Keratinocyte (primary cell): Measurements from ENCODE around the gene NPY4R. TPM values are rescaled to one million over a fixed set of nuclear protein-coding genes. Genes with fewer than 3 reads are reported as not detected.
"Not testable (repeated sequence)": the region's sequence is repeated elsewhere in the genome, so short reads cannot be mapped to it uniquely, and the experiment has no call there.

Source experiments
- DNase-seq: peaks from one replicate; pipeline ENCODE4 v3.0.0-alpha.2; 2011; ENCODE audit warnings: low read depth, missing footprints, low spot score
- FAIRE-seq: peaks from 2 replicates; lab custom pipeline; 2011; peaks lifted over from hg19 to GRCh38; lab: Jason Lieb, UNC
- H2AFZ ChIP-seq: 2 replicates; pipeline ENCODE4 v1.6.0; 2012; ENCODE audit warnings: low read length, control low read depth, inconsistent platforms; ENCODE audit not compliant: control insufficient read depth
- H3K27ac ChIP-seq: 2 replicates; pipeline ENCODE4 v1.5.1; 2011; ENCODE audit warnings: low read length; ENCODE audit not compliant: control insufficient read depth, insufficient read depth
- H3K27me3 ChIP-seq: 3 replicates; pipeline ENCODE4 v1.6.0; 2011; ENCODE audit warnings: low read length; ENCODE audit not compliant: control insufficient read depth, insufficient read depth; ENCODE audit errors: extremely low read depth
- H3K36me3 ChIP-seq, 2 experiments: 2 replicates in 1 of 2; 3 replicates in 1 of 2; pipeline ENCODE4 v1.5.1; 2011; ENCODE audit warnings: low read length in 2 of 2, mild to moderate bottlenecking in 1 of 2; ENCODE audit not compliant: control insufficient read depth in 2 of 2, insufficient read depth in 2 of 2; ENCODE audit errors: extremely low read depth in 1 of 2
- H3K4me1 ChIP-seq: 3 replicates; pipeline ENCODE4 v1.5.1; 2011; ENCODE audit warnings: low read length; ENCODE audit not compliant: control insufficient read depth, insufficient read depth; ENCODE audit errors: extremely low read depth
- H3K4me2 ChIP-seq: 3 replicates; pipeline ENCODE4 v1.6.0; 2011; ENCODE audit warnings: low read depth, low read length; ENCODE audit not compliant: control insufficient read depth, insufficient read depth; ENCODE audit errors: extremely low read depth
- H3K4me3 ChIP-seq, 3 experiments: fragments of 200-600 bp in 1 of 3; sonication (generic) in 1 of 3; 2 replicates in 2 of 3; 3 replicates in 1 of 3; pipeline ENCODE4 v1.5.1; 2011 to 2016; ENCODE audit warnings: low read length in 3 of 3, mild to moderate bottlenecking in 3 of 3, control low read depth in 2 of 3, inconsistent platforms in 1 of 3, low read depth in 1 of 3, mixed read lengths in 1 of 3, mixed run types in 1 of 3, moderate library complexity in 1 of 3; ENCODE audit not compliant: control insufficient read depth in 2 of 3, insufficient read depth in 2 of 3; ENCODE audit errors: extremely low read depth in 1 of 3
- H3K79me2 ChIP-seq: 2 replicates; pipeline ENCODE4 v1.6.0; 2012; ENCODE audit warnings: low read length; ENCODE audit not compliant: control insufficient read depth, insufficient read depth
- H3K9ac ChIP-seq: 3 replicates; pipeline ENCODE4 v1.6.0; 2011; ENCODE audit warnings: low read length; ENCODE audit not compliant: control insufficient read depth, insufficient read depth; ENCODE audit errors: extremely low read depth
- H3K9me1 ChIP-seq: 3 replicates; pipeline ENCODE4 v1.6.0; 2011; ENCODE audit warnings: low read length; ENCODE audit not compliant: control insufficient read depth, insufficient read depth; ENCODE audit errors: extremely low read depth
- H3K9me3 ChIP-seq: 2 replicates; pipeline ENCODE4 v1.5.1; 2012; ENCODE audit warnings: low read depth, low read length; ENCODE audit not compliant: control insufficient read depth
- H4K20me1 ChIP-seq: 3 replicates; pipeline ENCODE4 v1.6.0; 2011; ENCODE audit warnings: low read length; ENCODE audit not compliant: control insufficient read depth, insufficient read depth; ENCODE audit errors: extremely low read depth
- CTCF ChIP-seq, 3 experiments: IDR thresholded peaks in 1 of 3; conservative IDR thresholded peaks in 1 of 3; optimal IDR thresholded peaks in 1 of 3; 2 replicates in 2 of 3; 3 replicates in 1 of 3; pipeline versions ENCODE3 to v1.5.1; 2011; ENCODE audit warnings: low read length in 3 of 3, mild to moderate bottlenecking in 3 of 3, moderate library complexity in 2 of 3, control low read depth in 1 of 3, inconsistent platforms in 1 of 3; ENCODE audit not compliant: insufficient read depth in 2 of 3; ENCODE audit errors: extremely low read depth in 1 of 3
- EZH2 ChIP-seq: IDR thresholded peaks from one replicate; pipeline ENCODE4 v1.6.1; 2012; ENCODE audit warnings: inconsistent platforms, mild to moderate bottlenecking, low read length, moderate library complexity
- dilution Hi-C: fragments of 300-500 bp; cut with MboI; formaldehyde crosslinking; loops from one replicate; pipeline ENCODE4 v1.7.0; 2020; ENCODE audit warnings: low sequenced_read_pairs; ENCODE audit not compliant: extremely low pct_ligation_motif_present
- polyA minus RNA-seq, 3 experiments: library from RNA; depleted of rRNA, polyadenylated mRNA; stranded (reverse); fragments of >200 nt; gene quantifications; 1 replicate in 1 of 3; 2 replicates in 1 of 3; 3 replicates in 1 of 3; pipeline ENCODE4 v1.2.3, GENCODE V29; 2011
- polyA plus RNA-seq, 5 experiments: library from polyadenylated mRNA; depleted of rRNA in 3 of 5; stranded (reverse) in 3 of 5; stranded (forward) in 1 of 5; unstranded in 1 of 5; fragments of >200 nt; gene quantifications; 1 replicate in 1 of 5; 2 replicates in 3 of 5; 3 replicates in 1 of 5; pipeline versions ENCODE4 v1.2.1 to v1.2.3, GENCODE V29; 2011 to 2012; ENCODE audit warnings: missing spikeins in 2 of 5, low read depth in 1 of 5, low replicate concordance in 1 of 5

NPY4R gene
- polyA plus RNA-seq (0.37 to 1.4 TPM (median 0.80 TPM) in 3 replicates), polyA minus RNA-seq (0.36 to 1.7 TPM (median 0.86 TPM) in 3 replicates)
- polyA plus RNA-seq (2011; ENCODE audit: low read depth), result not detected
- 0.33 and 0.51 TPM in 2 replicates for polyA plus RNA-seq (2011; cell fraction: cytosol; rRNA removed)
- polyA plus RNA-seq (2011; cell fraction: nucleus; rRNA removed), result 2.7 and 4.0 TPM in 2 replicates
- polyA plus RNA-seq (2012; ENCODE audit: low replicate concordance), result 0.19 and 0.37 TPM in 2 replicates
- polyA minus RNA-seq (2011; cell fraction: cytosol; rRNA and poly(A)+ RNA removed), result 2.1 TPM
- 1.5 and 1.7 TPM in 2 replicates for polyA minus RNA-seq (2011; cell fraction: nucleus; rRNA and poly(A)+ RNA removed)

- H3K4me1 ChIP-seq, H2AFZ ChIP-seq, H3K27me3 ChIP-seq, dilution Hi-C loops, H3K4me2 ChIP-seq, H3K9me1 ChIP-seq, H3K79me2 ChIP-seq, FAIRE-seq, H3K9ac ChIP-seq, H3K4me3 ChIP-seq, DNase-seq, H4K20me1 ChIP-seq, H3K9me3 ChIP-seq, H3K27ac ChIP-seq, H3K36me3 ChIP-seq: not testable (repeated sequence)
Measured at GRCh38 chr10:46465765-46466164, at the start of gene NPY4R. Gene NPY4R (minus strand): TSS chr10:46465958. CDS start chr10:46462635, 3,323 bp downstream.

GRCh38 chr10:46515366-46515765 is 49.6 kb upstream of the NPY4R start:
- Histone ChIP-seq H3K36me3 (no peaks in the 10 kb centered on the region), H3K4me1 (peaks cover 5% of the 10 kb centered on the region), H3K27me3 (peaks cover 8% of the 10 kb centered on the region), H3K9me3 (no peaks in the 10 kb centered on the region), H3K27ac (no peak overlapping the region), H3K4me2 (no peak overlapping the region), H3K9ac (no peak overlapping the region), H2AFZ (no peak overlapping the region), H3K4me3 (no peak overlapping the region), H3K79me2 (no peaks in the 10 kb centered on the region), H3K9me1 (no peaks in the 10 kb centered on the region), H4K20me1 (no peaks in the 10 kb centered on the region)
- TF ChIP-seq CTCF (optimal IDR thresholded peaks at IDR 0.05 in 1 of 3, IDR thresholded peaks at IDR 0.05 in 1 of 3, conservative IDR thresholded peaks at IDR 0.05 in 1 of 3; ENCODE audit: extremely low read depth in 1 of 3, insufficient read depth in 2 of 3, low read length in 3 of 3) (no peak), EZH2 (no peak)
- dilution Hi-C loops, result no loop called here
- DNase-seq (no peak), FAIRE-seq (no peak)

GRCh38 chr10:46514899-46515298 is 49.1 kb upstream of the NPY4R start:
- no peak overlapping the region for H3K4me3 ChIP-seq

More at GRCh38 chr10:46514899-46515298, 49.1 kb upstream of the NPY4R start:
- Histone ChIP-seq H3K4me1 (peaks cover 5% of the 10 kb centered on the region), H3K9ac (no peak overlapping the region), H3K36me3 (no peaks in the 10 kb centered on the region), H4K20me1 (no peaks in the 10 kb centered on the region), H3K4me2 (no peak overlapping the region), H3K9me3 (no peaks in the 10 kb centered on the region), H2AFZ (no peak overlapping the region), H3K79me2 (no peaks in the 10 kb centered on the region), H3K9me1 (no peaks in the 10 kb centered on the region), H3K27me3 (peaks cover 8% of the 10 kb centered on the region), H3K27ac (no peak overlapping the region)
- DNase-seq (no peak), FAIRE-seq (no peak)
- TF ChIP-seq EZH2 (no peak), CTCF (optimal IDR thresholded peaks at IDR 0.05 in 1 of 3, IDR thresholded peaks at IDR 0.05 in 1 of 3, conservative IDR thresholded peaks at IDR 0.05 in 1 of 3; ENCODE audit: extremely low read depth in 1 of 3, insufficient read depth in 2 of 3, low read length in 3 of 3) (no peak)
- dilution Hi-C loops, result no loop called here
